ENCODE measurements around the gene UNC50. TPM values are rescaled to one million over a fixed set of nuclear protein-coding genes. Genes with fewer than 3 reads are reported as not detected.

UNC50 gene
- total and polyA plus RNA-seq, 2 experiments from 2014 or later: 38.7 to 49.4 TPM

DNA sequence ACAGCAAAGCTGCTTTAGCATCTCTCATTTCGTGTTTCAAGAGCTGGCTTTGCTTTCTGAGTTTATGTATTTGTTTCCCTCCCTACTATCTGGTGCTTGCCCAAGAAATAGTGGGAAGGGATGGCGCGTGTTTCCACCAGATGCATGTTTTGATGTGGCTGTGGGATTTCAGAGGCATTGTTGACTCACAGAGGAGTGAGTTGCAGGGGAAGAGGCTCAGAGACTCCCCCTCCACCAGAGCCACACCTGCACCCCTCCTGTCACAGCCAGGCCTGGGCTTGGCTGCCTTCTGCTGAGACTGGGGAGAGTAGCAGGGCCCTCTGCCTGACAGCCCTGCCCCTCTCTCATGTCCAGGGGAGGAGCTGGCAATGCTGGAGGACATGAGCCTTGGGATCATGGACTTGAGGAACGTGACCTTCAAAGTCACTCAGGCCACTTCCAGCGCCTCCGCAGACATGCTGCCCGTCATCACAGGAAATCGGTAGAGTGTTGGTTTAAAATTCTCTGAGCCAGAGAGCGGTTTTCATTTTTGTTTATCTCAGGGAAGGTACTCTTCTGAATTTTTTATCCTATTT is 43.0 kb upstream of the UNC50 start:
- TF ChIP-seq, protein P1, sequence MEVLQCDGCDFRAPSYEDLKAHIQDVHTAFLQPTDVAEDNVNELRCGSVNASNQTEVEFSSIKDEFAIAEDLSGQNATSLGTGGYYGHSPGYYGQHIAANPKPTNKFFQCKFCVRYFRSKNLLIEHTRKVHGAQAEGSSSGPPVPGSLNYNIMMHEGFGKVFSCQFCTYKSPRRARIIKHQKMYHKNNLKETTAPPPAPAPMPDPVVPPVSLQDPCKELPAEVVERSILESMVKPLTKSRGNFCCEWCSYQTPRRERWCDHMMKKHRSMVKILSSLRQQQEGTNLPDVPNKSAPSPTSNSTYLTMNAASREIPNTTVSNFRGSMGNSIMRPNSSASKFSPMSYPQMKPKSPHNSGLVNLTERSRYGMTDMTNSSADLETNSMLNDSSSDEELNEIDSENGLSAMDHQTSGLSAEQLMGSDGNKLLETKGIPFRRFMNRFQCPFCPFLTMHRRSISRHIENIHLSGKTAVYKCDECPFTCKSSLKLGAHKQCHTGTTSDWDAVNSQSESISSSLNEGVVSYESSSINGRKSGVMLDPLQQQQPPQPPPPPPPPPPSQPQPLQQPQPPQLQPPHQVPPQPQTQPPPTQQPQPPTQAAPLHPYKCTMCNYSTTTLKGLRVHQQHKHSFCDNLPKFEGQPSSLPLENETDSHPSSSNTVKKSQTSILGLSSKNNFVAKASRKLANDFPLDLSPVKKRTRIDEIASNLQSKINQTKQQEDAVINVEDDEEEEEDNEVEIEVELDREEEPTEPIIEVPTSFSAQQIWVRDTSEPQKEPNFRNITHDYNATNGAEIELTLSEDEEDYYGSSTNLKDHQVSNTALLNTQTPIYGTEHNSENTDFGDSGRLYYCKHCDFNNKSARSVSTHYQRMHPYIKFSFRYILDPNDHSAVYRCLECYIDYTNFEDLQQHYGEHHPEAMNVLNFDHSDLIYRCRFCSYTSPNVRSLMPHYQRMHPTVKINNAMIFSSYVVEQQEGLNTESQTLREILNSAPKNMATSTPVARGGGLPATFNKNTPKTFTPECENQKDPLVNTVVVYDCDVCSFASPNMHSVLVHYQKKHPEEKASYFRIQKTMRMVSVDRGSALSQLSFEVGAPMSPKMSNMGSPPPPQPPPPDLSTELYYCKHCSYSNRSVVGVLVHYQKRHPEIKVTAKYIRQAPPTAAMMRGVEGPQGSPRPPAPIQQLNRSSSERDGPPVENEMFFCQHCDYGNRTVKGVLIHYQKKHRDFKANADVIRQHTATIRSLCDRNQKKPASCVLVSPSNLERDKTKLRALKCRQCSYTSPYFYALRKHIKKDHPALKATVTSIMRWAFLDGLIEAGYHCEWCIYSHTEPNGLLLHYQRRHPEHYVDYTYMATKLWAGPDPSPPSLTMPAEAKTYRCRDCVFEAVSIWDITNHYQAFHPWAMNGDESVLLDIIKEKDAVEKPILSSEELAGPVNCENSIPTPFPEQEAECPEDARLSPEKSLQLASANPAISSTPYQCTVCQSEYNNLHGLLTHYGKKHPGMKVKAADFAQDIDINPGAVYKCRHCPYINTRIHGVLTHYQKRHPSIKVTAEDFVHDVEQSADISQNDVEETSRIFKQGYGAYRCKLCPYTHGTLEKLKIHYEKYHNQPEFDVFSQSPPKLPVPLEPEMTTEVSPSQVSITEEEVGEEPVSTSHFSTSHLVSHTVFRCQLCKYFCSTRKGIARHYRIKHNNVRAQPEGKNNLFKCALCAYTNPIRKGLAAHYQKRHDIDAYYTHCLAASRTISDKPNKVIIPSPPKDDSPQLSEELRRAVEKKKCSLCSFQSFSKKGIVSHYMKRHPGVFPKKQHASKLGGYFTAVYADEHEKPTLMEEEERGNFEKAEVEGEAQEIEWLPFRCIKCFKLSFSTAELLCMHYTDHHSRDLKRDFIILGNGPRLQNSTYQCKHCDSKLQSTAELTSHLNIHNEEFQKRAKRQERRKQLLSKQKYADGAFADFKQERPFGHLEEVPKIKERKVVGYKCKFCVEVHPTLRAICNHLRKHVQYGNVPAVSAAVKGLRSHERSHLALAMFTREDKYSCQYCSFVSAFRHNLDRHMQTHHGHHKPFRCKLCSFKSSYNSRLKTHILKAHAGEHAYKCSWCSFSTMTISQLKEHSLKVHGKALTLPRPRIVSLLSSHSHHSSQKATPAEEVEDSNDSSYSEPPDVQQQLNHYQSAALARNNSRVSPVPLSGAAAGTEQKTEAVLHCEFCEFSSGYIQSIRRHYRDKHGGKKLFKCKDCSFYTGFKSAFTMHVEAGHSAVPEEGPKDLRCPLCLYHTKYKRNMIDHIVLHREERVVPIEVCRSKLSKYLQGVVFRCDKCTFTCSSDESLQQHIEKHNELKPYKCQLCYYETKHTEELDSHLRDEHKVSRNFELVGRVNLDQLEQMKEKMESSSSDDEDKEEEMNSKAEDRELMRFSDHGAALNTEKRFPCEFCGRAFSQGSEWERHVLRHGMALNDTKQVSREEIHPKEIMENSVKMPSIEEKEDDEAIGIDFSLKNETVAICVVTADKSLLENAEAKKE (CRISPR knock-in tag; IDR thresholded peaks at IDR 0.05): no peak
- TF ChIP-seq, protein P2, sequence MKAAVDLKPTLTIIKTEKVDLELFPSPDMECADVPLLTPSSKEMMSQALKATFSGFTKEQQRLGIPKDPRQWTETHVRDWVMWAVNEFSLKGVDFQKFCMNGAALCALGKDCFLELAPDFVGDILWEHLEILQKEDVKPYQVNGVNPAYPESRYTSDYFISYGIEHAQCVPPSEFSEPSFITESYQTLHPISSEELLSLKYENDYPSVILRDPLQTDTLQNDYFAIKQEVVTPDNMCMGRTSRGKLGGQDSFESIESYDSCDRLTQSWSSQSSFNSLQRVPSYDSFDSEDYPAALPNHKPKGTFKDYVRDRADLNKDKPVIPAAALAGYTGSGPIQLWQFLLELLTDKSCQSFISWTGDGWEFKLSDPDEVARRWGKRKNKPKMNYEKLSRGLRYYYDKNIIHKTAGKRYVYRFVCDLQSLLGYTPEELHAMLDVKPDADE (IDR thresholded peaks at IDR 0.05): no peak
- TF ChIP-seq, protein P3, sequence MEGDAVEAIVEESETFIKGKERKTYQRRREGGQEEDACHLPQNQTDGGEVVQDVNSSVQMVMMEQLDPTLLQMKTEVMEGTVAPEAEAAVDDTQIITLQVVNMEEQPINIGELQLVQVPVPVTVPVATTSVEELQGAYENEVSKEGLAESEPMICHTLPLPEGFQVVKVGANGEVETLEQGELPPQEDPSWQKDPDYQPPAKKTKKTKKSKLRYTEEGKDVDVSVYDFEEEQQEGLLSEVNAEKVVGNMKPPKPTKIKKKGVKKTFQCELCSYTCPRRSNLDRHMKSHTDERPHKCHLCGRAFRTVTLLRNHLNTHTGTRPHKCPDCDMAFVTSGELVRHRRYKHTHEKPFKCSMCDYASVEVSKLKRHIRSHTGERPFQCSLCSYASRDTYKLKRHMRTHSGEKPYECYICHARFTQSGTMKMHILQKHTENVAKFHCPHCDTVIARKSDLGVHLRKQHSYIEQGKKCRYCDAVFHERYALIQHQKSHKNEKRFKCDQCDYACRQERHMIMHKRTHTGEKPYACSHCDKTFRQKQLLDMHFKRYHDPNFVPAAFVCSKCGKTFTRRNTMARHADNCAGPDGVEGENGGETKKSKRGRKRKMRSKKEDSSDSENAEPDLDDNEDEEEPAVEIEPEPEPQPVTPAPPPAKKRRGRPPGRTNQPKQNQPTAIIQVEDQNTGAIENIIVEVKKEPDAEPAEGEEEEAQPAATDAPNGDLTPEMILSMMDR (conservative IDR thresholded peaks at IDR 0.05; ENCODE audit: low read depth in 2 of 2): no peak
- TF ChIP-seq NANOG (IDR thresholded peaks at IDR 0.05; ENCODE audit: borderline replicate concordance): no peak
- Histone ChIP-seq H3F3A (replicated peaks; ENCODE audit: low read depth) (no peaks in the 10 kb centered on the region), H3K27ac (ENCODE audit: low read depth) (no peak overlapping the region), H3K9me2 (ENCODE audit: insufficient read depth) (no peaks in the 10 kb centered on the region), H3K4me3 (no peak overlapping the region), H3K4me1 (ENCODE audit: insufficient read depth) (no peaks in the 10 kb centered on the region), H2AFZ (no peak overlapping the region), H3K4me2 (no peak overlapping the region), H3K79me2 (replicated peaks; ENCODE audit: insufficient read depth) (no peaks in the 10 kb centered on the region), H3K27me3 (ENCODE audit: insufficient read depth) (no peaks in the 10 kb centered on the region), H3K36me3 (ENCODE audit: insufficient read depth) (0 out of 2 replicates have a peak, but pooled peaks cover 7% of the 10 kb centered on the region), H4K20me1 (replicated peaks; ENCODE audit: insufficient read depth) (peaks cover 11% of the 10 kb centered on the region; the same call in 1 of the 2 replicates)
- H3K36me3 Mint-ChIP-seq (ENCODE audit: low read depth): peaks cover 39% of the 10 kb centered on the region
- H3K27me3 Mint-ChIP-seq (ENCODE audit: insufficient read depth, low read depth, poor library complexity): peaks cover 6% of the 10 kb centered on the region
- no peak overlapping the region for H3K27ac Mint-ChIP-seq
- DNase-seq (ENCODE audit: low spot score): no peak
- H3K9me3 Mint-ChIP-seq: no peaks in the 10 kb centered on the region
- H3K4me3 Mint-ChIP-seq: no peak overlapping the region
- H3K4me1 Mint-ChIP-seq: no peaks in the 10 kb centered on the region
- ATAC-seq: no peak

All from GM23338 (cell line).